ENCODE measurements around the gene SLC35A3. TPM values are rescaled to one million over a fixed set of nuclear protein-coding genes. Genes with fewer than 3 reads are reported as not detected.

Gene SLC35A3
- polyA plus RNA-seq, 1 donor (not counting 4 experiments of a cell fraction or from before 2014, with no cell fraction given), result 25.9 TPM

- Histone ChIP-seq H3K79me2 (ENCODE audit: control insufficient read depth, insufficient read depth, low read length) (no peaks in the 10 kb centered on the region), H3K9ac (ENCODE audit: control insufficient read depth, extremely low read depth, insufficient read depth, low read length) (no peak overlapping the region), H3K4me2 (ENCODE audit: control insufficient read depth, extremely low read depth, insufficient read depth, low read depth, low read length) (no peak overlapping the region), H3K9me3 (ENCODE audit: control insufficient read depth, low read depth, low read length) (no peaks in the 10 kb centered on the region), H3K27ac (ENCODE audit: control insufficient read depth, insufficient read depth, low read length) (no peak overlapping the region), H4K20me1 (ENCODE audit: control insufficient read depth, extremely low read depth, insufficient read depth, low read length) (no peaks in the 10 kb centered on the region), H3K36me3 (ENCODE audit: control insufficient read depth in 2 of 2, extremely low read depth in 1 of 2, insufficient read depth in 2 of 2, low read length in 2 of 2) (peaks cover 12 to 14% of the 10 kb centered on the region in 2 experiments), H3K4me1 (ENCODE audit: control insufficient read depth, extremely low read depth, insufficient read depth, low read length) (no peaks in the 10 kb centered on the region), H3K4me3 (ENCODE audit: control insufficient read depth in 2 of 3, extremely low read depth in 1 of 3, insufficient read depth in 2 of 3, low read depth in 1 of 3, low read length in 3 of 3) (no peak overlapping the region), H2AFZ (ENCODE audit: control insufficient read depth, low read length) (no peak overlapping the region), H3K27me3 (ENCODE audit: control insufficient read depth, extremely low read depth, insufficient read depth, low read length) (no peaks in the 10 kb centered on the region), H3K9me1 (ENCODE audit: control insufficient read depth, extremely low read depth, insufficient read depth, low read length) (no peaks in the 10 kb centered on the region)
- FAIRE-seq (no peak), DNase-seq (ENCODE audit: low read depth, low spot score) (no peak)
- no peak for TF ChIP-seq EZH2 (IDR thresholded peaks at IDR 0.05; ENCODE audit: low read length)
- TF ChIP-seq, protein P1, sequence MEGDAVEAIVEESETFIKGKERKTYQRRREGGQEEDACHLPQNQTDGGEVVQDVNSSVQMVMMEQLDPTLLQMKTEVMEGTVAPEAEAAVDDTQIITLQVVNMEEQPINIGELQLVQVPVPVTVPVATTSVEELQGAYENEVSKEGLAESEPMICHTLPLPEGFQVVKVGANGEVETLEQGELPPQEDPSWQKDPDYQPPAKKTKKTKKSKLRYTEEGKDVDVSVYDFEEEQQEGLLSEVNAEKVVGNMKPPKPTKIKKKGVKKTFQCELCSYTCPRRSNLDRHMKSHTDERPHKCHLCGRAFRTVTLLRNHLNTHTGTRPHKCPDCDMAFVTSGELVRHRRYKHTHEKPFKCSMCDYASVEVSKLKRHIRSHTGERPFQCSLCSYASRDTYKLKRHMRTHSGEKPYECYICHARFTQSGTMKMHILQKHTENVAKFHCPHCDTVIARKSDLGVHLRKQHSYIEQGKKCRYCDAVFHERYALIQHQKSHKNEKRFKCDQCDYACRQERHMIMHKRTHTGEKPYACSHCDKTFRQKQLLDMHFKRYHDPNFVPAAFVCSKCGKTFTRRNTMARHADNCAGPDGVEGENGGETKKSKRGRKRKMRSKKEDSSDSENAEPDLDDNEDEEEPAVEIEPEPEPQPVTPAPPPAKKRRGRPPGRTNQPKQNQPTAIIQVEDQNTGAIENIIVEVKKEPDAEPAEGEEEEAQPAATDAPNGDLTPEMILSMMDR (optimal IDR thresholded peaks at IDR 0.05 in 1 of 3, IDR thresholded peaks at IDR 0.05 in 1 of 3, conservative IDR thresholded peaks at IDR 0.05 in 1 of 3; ENCODE audit: extremely low read depth in 1 of 3, insufficient read depth in 2 of 3, low read length in 3 of 3), result no peak
- dilution Hi-C loops (cut with MboI; ENCODE audit: extremely low pct_ligation_motif_present, low sequenced_read_pairs), result no loop called here
Measured at GRCh38 chr1:100074604-100075395, 105.0 kb downstream of the SLC35A3 start.

DNA sequence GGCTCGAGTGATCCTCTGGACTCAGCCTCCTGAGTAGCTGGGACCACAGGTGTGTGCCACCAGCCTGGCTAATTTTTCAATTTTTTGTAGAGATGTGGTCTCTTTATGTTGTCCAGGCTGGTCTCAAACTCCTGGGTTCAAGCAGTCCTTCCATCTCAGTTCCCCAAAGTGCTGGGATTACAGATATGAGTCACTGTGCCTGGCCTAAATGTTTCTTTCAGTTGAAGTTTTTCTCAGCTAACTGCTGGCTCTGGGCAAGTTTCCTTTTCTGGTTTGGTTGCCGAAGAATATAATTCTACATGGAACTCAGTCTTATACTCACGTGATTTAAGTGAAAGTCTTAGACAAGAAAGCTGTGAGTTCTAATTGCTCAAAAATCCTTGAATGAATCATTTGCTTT lies 106.0 kb downstream of the SLC35A3 start:
- Histone ChIP-seq H3K27ac (ENCODE audit: control insufficient read depth, insufficient read depth, low read length) (no peak overlapping the region), H3K4me2 (ENCODE audit: control insufficient read depth, extremely low read depth, insufficient read depth, low read depth, low read length) (no peak overlapping the region), H3K4me1 (ENCODE audit: control insufficient read depth, extremely low read depth, insufficient read depth, low read length) (no peaks in the 10 kb centered on the region), H3K79me2 (ENCODE audit: control insufficient read depth, insufficient read depth, low read length) (no peaks in the 10 kb centered on the region), H3K36me3 (ENCODE audit: control insufficient read depth in 2 of 2, extremely low read depth in 1 of 2, insufficient read depth in 2 of 2, low read length in 2 of 2) (peaks cover 12 to 16% of the 10 kb centered on the region in 2 experiments), H3K9me3 (ENCODE audit: control insufficient read depth, low read depth, low read length) (no peaks in the 10 kb centered on the region), H3K4me3 (ENCODE audit: control insufficient read depth in 2 of 3, extremely low read depth in 1 of 3, insufficient read depth in 2 of 3, low read depth in 1 of 3, low read length in 3 of 3) (no peak overlapping the region), H3K9ac (ENCODE audit: control insufficient read depth, extremely low read depth, insufficient read depth, low read length) (no peak overlapping the region), H3K9me1 (ENCODE audit: control insufficient read depth, extremely low read depth, insufficient read depth, low read length) (no peaks in the 10 kb centered on the region), H4K20me1 (ENCODE audit: control insufficient read depth, extremely low read depth, insufficient read depth, low read length) (no peaks in the 10 kb centered on the region), H2AFZ (ENCODE audit: control insufficient read depth, low read length) (no peak overlapping the region), H3K27me3 (ENCODE audit: control insufficient read depth, extremely low read depth, insufficient read depth, low read length) (no peaks in the 10 kb centered on the region)
- no peak for TF ChIP-seq EZH2 (IDR thresholded peaks at IDR 0.05; ENCODE audit: low read length)
- TF ChIP-seq, protein P1 (optimal IDR thresholded peaks at IDR 0.05 in 1 of 3, IDR thresholded peaks at IDR 0.05 in 1 of 3, conservative IDR thresholded peaks at IDR 0.05 in 1 of 3; ENCODE audit: extremely low read depth in 1 of 3, insufficient read depth in 2 of 3, low read length in 3 of 3), result no peak
- FAIRE-seq, result no peak
- no peak for DNase-seq (ENCODE audit: low read depth, low spot score)
- dilution Hi-C loops (cut with MboI; ENCODE audit: extremely low pct_ligation_motif_present, low sequenced_read_pairs), result no loop called here

All from keratinocyte (primary cell).